Neuronal stem cell (in vitro differentiated cells): ENCODE measurements around the gene STARD10.
A peak's percentile ranks its signal among the peaks of the same experiment; 100 is the strongest.

Experiments
- DNase-seq: peaks from one replicate; pipeline ENCODE4 v3.0.0-alpha.2; 2013; ENCODE audit warnings: low spot score
- H2AFZ ChIP-seq: one replicate; pipeline ENCODE4 v1.6.1; 2013; ENCODE audit warnings: mild to moderate bottlenecking, low read length, inconsistent platforms
- H2AK5ac ChIP-seq: 2 replicates; pipeline ENCODE4 v1.6.1; 2013; ENCODE audit warnings: low read depth, mild to moderate bottlenecking, inconsistent platforms, low read length, moderate library complexity, mixed read lengths
- H2BK120ac ChIP-seq: 2 replicates; pipeline ENCODE4 v1.6.1; 2013; ENCODE audit warnings: low read depth, mild to moderate bottlenecking, inconsistent platforms, low read length, moderate library complexity, mixed read lengths
- H2BK12ac ChIP-seq: one replicate; pipeline ENCODE4 v1.6.1; 2013; ENCODE audit warnings: low read length, inconsistent platforms
- H2BK15ac ChIP-seq: 2 replicates; pipeline ENCODE4 v1.6.1; 2013; ENCODE audit warnings: mild to moderate bottlenecking, low read length, inconsistent platforms, mixed read lengths
- H2BK5ac ChIP-seq: one replicate; pipeline ENCODE4 v1.6.1; 2013; ENCODE audit warnings: inconsistent platforms, mild to moderate bottlenecking, low read length, moderate library complexity
- H3K14ac ChIP-seq: one replicate; pipeline ENCODE4 v1.6.1; 2013; ENCODE audit warnings: low read length, inconsistent platforms
- H3K18ac ChIP-seq: 2 replicates; pipeline ENCODE4 v1.6.1; 2013; ENCODE audit warnings: low read length, inconsistent platforms
- H3K23ac ChIP-seq: 2 replicates; pipeline ENCODE4 v1.6.1; 2013; ENCODE audit warnings: low read depth, mild to moderate bottlenecking, mixed read lengths, low read length, inconsistent platforms; ENCODE audit not compliant: poor library complexity
- H3K27ac ChIP-seq: replicated peaks from 3 replicates; pipeline ENCODE4 v1.5.1; 2013; ENCODE audit warnings: low read length, inconsistent platforms
- H3K27me3 ChIP-seq, 3 experiments: 2 replicates each; pipeline ENCODE4 v1.6.1; 2013; ENCODE audit warnings: low read length in 3 of 3, mild to moderate bottlenecking in 2 of 3, inconsistent platforms in 1 of 3, low read depth in 1 of 3, mixed read lengths in 1 of 3, moderate library complexity in 1 of 3; ENCODE audit not compliant: control insufficient read depth in 3 of 3, insufficient read depth in 3 of 3
- H3K36me3 ChIP-seq, 2 donors: replicated peaks in 1 of 2; 2 replicates each; pipeline ENCODE4 v1.6.1; 2013; ENCODE audit warnings: low read length in 2 of 2; ENCODE audit not compliant: control insufficient read depth in 2 of 2, insufficient read depth in 2 of 2
- H3K4ac ChIP-seq: 2 replicates; pipeline ENCODE4 v1.6.1; 2013; ENCODE audit warnings: inconsistent platforms, mild to moderate bottlenecking, low read length, moderate library complexity
- H3K4me1 ChIP-seq, 2 donors: 1 replicate in 1 of 2; 2 replicates in 1 of 2; pipeline ENCODE4 v1.6.1; 2013; ENCODE audit warnings: low read length in 2 of 2, low read depth in 1 of 2; ENCODE audit not compliant: control insufficient read depth in 2 of 2, insufficient read depth in 1 of 2
- H3K4me2 ChIP-seq: one replicate; pipeline ENCODE4 v1.6.1; 2013; ENCODE audit warnings: mild to moderate bottlenecking, low read length, inconsistent platforms; ENCODE audit not compliant: insufficient read depth, poor library complexity, severe bottlenecking
- H3K4me3 ChIP-seq, 2 donors: 2 replicates each; pipeline ENCODE4 v1.5.1; 2013; ENCODE audit warnings: low read length in 2 of 2, mild to moderate bottlenecking in 2 of 2, inconsistent platforms in 1 of 2, moderate library complexity in 1 of 2
- H3K79me1 ChIP-seq: one replicate; pipeline ENCODE4 v1.6.1; 2013; ENCODE audit warnings: low read depth, mild to moderate bottlenecking, inconsistent platforms, low read length, moderate library complexity
- H3K9ac ChIP-seq: one replicate; pipeline ENCODE4 v1.6.1; 2013; ENCODE audit warnings: mild to moderate bottlenecking, low read depth, low read length, inconsistent platforms; ENCODE audit not compliant: poor library complexity
- H3K9me3 ChIP-seq, 2 donors: replicated peaks in 1 of 2; 2 replicates each; pipeline versions ENCODE3 to v1.6.1; 2013; ENCODE audit warnings: low read length in 2 of 2, mild to moderate bottlenecking in 2 of 2, inconsistent platforms in 1 of 2, low read depth in 1 of 2, mixed read lengths in 1 of 2, moderate library complexity in 1 of 2; ENCODE audit not compliant: control insufficient read depth in 2 of 2, insufficient read depth in 1 of 2
- H4K8ac ChIP-seq: one replicate; pipeline ENCODE4 v1.6.1; 2013; ENCODE audit warnings: low read depth, mild to moderate bottlenecking, inconsistent platforms, low read length, moderate library complexity
- H4K91ac ChIP-seq: one replicate; pipeline ENCODE4 v1.6.1; 2013; ENCODE audit warnings: low read length, low read depth, mild to moderate bottlenecking, inconsistent platforms; ENCODE audit not compliant: poor library complexity
- WGBS, 2 donors: extraction: QIAGEN DNeasy Blood & Tissue Kit; methylation state at CpG; one replicate each; pipeline ENCODE4 v1.1.7; 2013; ENCODE audit warnings: missing lambda C conversion rate in 2 of 2, mixed read lengths in 1 of 2; ENCODE audit not compliant: insufficient read length in 2 of 2, insufficient replicate concordance in 1 of 2; ENCODE audit errors: extremely low coverage in 2 of 2; 5-methylcytosine and 5-hydroxymethylcytosine counted together

STARD10 gene

GRCh38 chr11:72751116-72752087 is 42.4 kb downstream of the STARD10 start:
- H3K27ac ChIP-seq = no peak overlapping the region
- H3K79me1 ChIP-seq = peaks cover 3% of the 10 kb centered on the region
- H3K23ac ChIP-seq = peak overlapping the region; percentile 50
- H3K18ac ChIP-seq = peak overlapping the region; percentile 93
- peak overlapping the region; percentile 90 for H3K4me2 ChIP-seq
- H3K9ac ChIP-seq = peak overlapping the region; percentile 70
- no peak overlapping the region for H3K4ac ChIP-seq
- H3K4me3 ChIP-seq = peak overlapping the region; percentile 53 to 89
- H3K4me1 ChIP-seq = peaks cover 2 to 15% of the 10 kb centered on the region in 2 donors
- no peak overlapping the region for H2BK120ac ChIP-seq
- peak overlapping the region; percentile 83 for H2BK5ac ChIP-seq
- peak overlapping the region; percentile 84 for H2BK15ac ChIP-seq
- H3K36me3 ChIP-seq = no peaks in the 10 kb centered on the region
- H2BK12ac ChIP-seq = no peak overlapping the region
- peak overlapping the region; percentile 82 for H2AK5ac ChIP-seq
- no peaks in the 10 kb centered on the region for H3K9me3 ChIP-seq
- no peak overlapping the region for H4K8ac ChIP-seq
- WGBS, 2 donors = no CpG with 5 or more reads among the region's 19 CpGs
- no peak overlapping the region for H3K14ac ChIP-seq
- peak overlapping the region; percentile 84 for H2AFZ ChIP-seq
- peaks cover 0 to 5% (median 0%) of the 10 kb centered on the region in 3 experiments for H3K27me3 ChIP-seq
- no peak overlapping the region for H4K91ac ChIP-seq
- DNase-seq = no peak

- DNase-seq = no peak
- Histone ChIP-seq H2BK5ac (no peak overlapping the region), H3K27ac (no peak overlapping the region), H3K4me1 (peaks cover 2 to 15% of the 10 kb centered on the region in 2 donors), H2BK12ac (no peak overlapping the region), H3K18ac (peak overlapping the region; percentile 6), H2BK15ac (no peak overlapping the region), H3K79me1 (peaks cover 3% of the 10 kb centered on the region), H3K27me3 (peaks cover 0 to 5% (median 0%) of the 10 kb centered on the region in 3 experiments), H4K8ac (no peak overlapping the region), H3K9me3 (no peaks in the 10 kb centered on the region), H3K23ac (no peak overlapping the region), H3K9ac (no peak overlapping the region), H3K14ac (no peak overlapping the region), H4K91ac (no peak overlapping the region), H2BK120ac (no peak overlapping the region), H2AK5ac (no peak overlapping the region), H3K36me3 (no peaks in the 10 kb centered on the region), H3K4me2 (no peak overlapping the region), H2AFZ (no peak overlapping the region), H3K4ac (no peak overlapping the region), H3K4me3 (no peak overlapping the region)
- WGBS, 2 donors = no CpG with 5 or more reads among the region's 2 CpGs
Observed at GRCh38 chr11:72750556-72751115, 43.2 kb downstream of the STARD10 start.

- H3K9me3 ChIP-seq = no peaks in the 10 kb centered on the region
- no peak overlapping the region for H3K9ac ChIP-seq
- no peak overlapping the region for H2BK15ac ChIP-seq
- no peak overlapping the region for H2BK120ac ChIP-seq
- no peak overlapping the region for H4K91ac ChIP-seq
- H2AFZ ChIP-seq = no peak overlapping the region
- DNase-seq = no peak
- H3K18ac ChIP-seq = no peak overlapping the region
- peaks cover 2 to 15% of the 10 kb centered on the region in 2 donors for H3K4me1 ChIP-seq
- H3K4me3 ChIP-seq = no peak overlapping the region
- no peak overlapping the region for H2BK5ac ChIP-seq
- no CpG with 5 or more reads among the region's 9 CpGs for WGBS, 2 donors
- no peak overlapping the region for H3K4ac ChIP-seq
- H3K23ac ChIP-seq = no peak overlapping the region
- no peak overlapping the region for H2AK5ac ChIP-seq
- no peak overlapping the region for H4K8ac ChIP-seq
- H3K27me3 ChIP-seq = peaks cover 0 to 5% (median 0%) of the 10 kb centered on the region in 3 experiments
- H3K4me2 ChIP-seq = no peak overlapping the region
- H3K79me1 ChIP-seq = peaks cover 3% of the 10 kb centered on the region
- H3K27ac ChIP-seq = no peak overlapping the region
- H3K36me3 ChIP-seq = no peaks in the 10 kb centered on the region
- H3K14ac ChIP-seq = no peak overlapping the region
- H2BK12ac ChIP-seq = no peak overlapping the region
Observed at GRCh38 chr11:72750086-72750485, 43.8 kb downstream of the STARD10 start.

DNA sequence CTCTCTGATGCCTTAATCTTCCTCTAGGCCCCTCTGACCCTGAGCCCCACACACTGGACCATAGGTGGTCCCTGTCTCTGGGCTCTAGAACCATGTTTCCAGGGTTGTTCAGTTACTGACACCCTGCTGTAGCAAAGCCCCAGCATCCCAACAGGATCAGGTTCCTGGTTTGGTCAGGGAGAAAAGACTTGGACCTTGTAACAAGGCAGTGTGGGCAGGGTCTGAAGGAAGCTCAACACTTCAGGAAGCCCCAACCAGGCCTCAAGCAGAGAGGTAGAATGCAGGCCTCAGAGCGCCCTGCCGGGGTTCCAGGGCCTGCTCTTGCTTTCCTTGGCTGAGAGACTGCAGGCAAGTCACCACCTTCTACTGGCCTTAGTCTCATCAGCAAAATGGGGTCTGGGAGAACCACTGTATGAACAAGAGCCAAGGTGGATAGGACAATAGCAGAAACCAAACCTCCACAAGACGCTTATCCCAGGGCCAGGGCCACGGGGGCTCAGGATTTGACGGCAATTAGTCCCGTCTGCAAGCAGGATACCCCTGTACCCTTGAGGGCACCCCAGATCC is 46.5 kb downstream of the STARD10 start:
- no peak overlapping the region for H4K8ac ChIP-seq
- H3K9ac ChIP-seq = peak overlapping the region; percentile 22
- H3K4me2 ChIP-seq = no peak overlapping the region
- no peaks in the 10 kb centered on the region for H3K27me3 ChIP-seq
- H2BK5ac ChIP-seq = no peak overlapping the region
- no peak for DNase-seq
- WGBS, 2 donors = no CpG with 5 or more reads among the region's 6 CpGs
- peak overlapping the region; percentile 8 for H3K18ac ChIP-seq
- no peak overlapping the region for H3K4me3 ChIP-seq
- peaks cover 6% of the 10 kb centered on the region for H3K79me1 ChIP-seq
- peaks cover 2 to 11% of the 10 kb centered on the region in 2 donors for H3K4me1 ChIP-seq
- H3K23ac ChIP-seq = no peak overlapping the region
- no peaks in the 10 kb centered on the region for H3K36me3 ChIP-seq
- H4K91ac ChIP-seq = no peak overlapping the region
- H2AFZ ChIP-seq = no peak overlapping the region
- no peak overlapping the region for H2BK15ac ChIP-seq
- no peak overlapping the region for H3K27ac ChIP-seq
- H2AK5ac ChIP-seq = no peak overlapping the region
- no peak overlapping the region for H3K4ac ChIP-seq
- no peak overlapping the region for H3K14ac ChIP-seq
- H2BK12ac ChIP-seq = no peak overlapping the region
- no peak overlapping the region for H2BK120ac ChIP-seq
- no peaks in the 10 kb centered on the region for H3K9me3 ChIP-seq
